Upper lobe of left lung (tissue), 4 donors: ENCODE measurements around the gene GSTT2.
"Not testable (repeated sequence)": the region's sequence is repeated elsewhere in the genome, so short reads cannot be mapped to it uniquely, and the experiment has no call there.

Experiments used
- EP300 ChIP-seq, 4 donors: sonication (generic); formaldehyde crosslinking; IDR thresholded peaks; one replicate each; pipeline ENCODE4 v1.5.1; 2017; ENCODE audit warnings: antibody characterized with exemption in 4 of 4, control low read depth in 2 of 4
- POLR2A ChIP-seq, 4 donors: fragments of 450-650 bp; IDR thresholded peaks; one replicate each; pipeline ENCODE4 v1.5.1; 2016 to 2017; ENCODE audit warnings: antibody characterized with exemption in 4 of 4, mild to moderate bottlenecking in 2 of 4
- POLR2AphosphoS5 ChIP-seq, 2 donors: sonication (generic); formaldehyde crosslinking; IDR thresholded peaks; one replicate each; pipeline ENCODE4 v1.5.1; 2017; ENCODE audit warnings: antibody characterized with exemption in 2 of 2
- TF ChIP-seq, protein P1 (sequence below), 6 experiments: fragments of 450-650 bp in 4 of 6; fragments of 200-600 bp in 2 of 6; sonication (generic) in 2 of 6; IDR thresholded peaks; one replicate each; pipeline ENCODE4 v1.5.1; 2016 to 2019; ENCODE audit warnings: antibody characterized with exemption in 6 of 6

DNA sequence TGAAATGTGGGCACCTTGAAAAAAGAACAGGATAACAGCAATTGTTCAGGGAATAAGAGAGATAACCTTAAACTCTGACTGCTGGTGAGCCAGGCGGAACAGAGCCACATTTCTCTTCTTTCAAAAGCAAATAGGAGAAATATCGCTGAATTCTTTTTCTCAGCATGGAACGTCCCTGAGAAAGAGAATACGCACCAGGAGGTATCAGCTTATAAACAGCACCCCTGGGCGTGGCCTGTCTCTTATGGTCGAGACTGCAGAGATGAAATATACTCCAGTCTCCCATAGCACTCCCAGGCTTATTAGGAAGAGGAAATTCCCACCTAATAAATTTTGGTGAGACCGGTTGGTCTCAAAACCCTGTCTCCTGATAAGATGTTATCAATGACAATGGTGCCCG lies 24.0 kb upstream of the GSTT2 start:
- TF ChIP-seq, protein P1, sequence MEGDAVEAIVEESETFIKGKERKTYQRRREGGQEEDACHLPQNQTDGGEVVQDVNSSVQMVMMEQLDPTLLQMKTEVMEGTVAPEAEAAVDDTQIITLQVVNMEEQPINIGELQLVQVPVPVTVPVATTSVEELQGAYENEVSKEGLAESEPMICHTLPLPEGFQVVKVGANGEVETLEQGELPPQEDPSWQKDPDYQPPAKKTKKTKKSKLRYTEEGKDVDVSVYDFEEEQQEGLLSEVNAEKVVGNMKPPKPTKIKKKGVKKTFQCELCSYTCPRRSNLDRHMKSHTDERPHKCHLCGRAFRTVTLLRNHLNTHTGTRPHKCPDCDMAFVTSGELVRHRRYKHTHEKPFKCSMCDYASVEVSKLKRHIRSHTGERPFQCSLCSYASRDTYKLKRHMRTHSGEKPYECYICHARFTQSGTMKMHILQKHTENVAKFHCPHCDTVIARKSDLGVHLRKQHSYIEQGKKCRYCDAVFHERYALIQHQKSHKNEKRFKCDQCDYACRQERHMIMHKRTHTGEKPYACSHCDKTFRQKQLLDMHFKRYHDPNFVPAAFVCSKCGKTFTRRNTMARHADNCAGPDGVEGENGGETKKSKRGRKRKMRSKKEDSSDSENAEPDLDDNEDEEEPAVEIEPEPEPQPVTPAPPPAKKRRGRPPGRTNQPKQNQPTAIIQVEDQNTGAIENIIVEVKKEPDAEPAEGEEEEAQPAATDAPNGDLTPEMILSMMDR (IDR thresholded peaks at IDR 0.05), result not testable (repeated sequence)
- not testable (repeated sequence) for TF ChIP-seq POLR2AphosphoS5, EP300, POLR2A (IDR thresholded peaks at IDR 0.05)
